Breast epithelium (tissue), 4 donors: Measurements from ENCODE around the gene PPARG. TPM values are rescaled to one million over a fixed set of nuclear protein-coding genes. Genes with fewer than 3 reads are reported as not detected.
"Not testable (repeated sequence)": the region's sequence is repeated elsewhere in the genome, so short reads cannot be mapped to it uniquely, and the experiment has no call there.

Source experiments
- DNase-seq, 2 donors: peaks; one replicate each; pipeline ENCODE4 v3.0.0-alpha.2; 2019; ENCODE audit warnings: low spot score in 2 of 2
- H3K27ac ChIP-seq, 2 donors: fragments of 200-600 bp; sonication (generic) in 1 of 2; one replicate each; pipeline ENCODE4 v1.5.1; 2016 to 2019; ENCODE audit warnings: mild to moderate bottlenecking in 1 of 2
- H3K27me3 ChIP-seq, 2 donors: fragments of 200-600 bp; sonication (generic) in 1 of 2; one replicate each; pipeline versions ENCODE4 v1.5.1 to v1.6.0; 2017 to 2019; ENCODE audit warnings: control low read depth in 1 of 2, mild to moderate bottlenecking in 1 of 2
- H3K36me3 ChIP-seq: fragments of 200-600 bp; one replicate; pipeline ENCODE4 v1.5.1; 2019
- H3K4me1 ChIP-seq, 2 donors: fragments of 200-600 bp; sonication (generic); one replicate each; pipeline ENCODE4 v1.5.1; 2016 to 2019; ENCODE audit warnings: control low read depth in 1 of 2
- H3K4me3 ChIP-seq, 3 donors: fragments of 200-600 bp; sonication (generic); 1 replicate in 2 of 3; 2 replicates in 1 of 3; pipeline ENCODE4 v1.5.1; 2016 to 2019; ENCODE audit warnings: mild to moderate bottlenecking in 3 of 3, moderate library complexity in 2 of 3
- H3K9me3 ChIP-seq, 2 donors: fragments of 200-600 bp; sonication (generic) in 1 of 2; one replicate each; pipeline ENCODE4 v1.5.1; 2016 to 2019; ENCODE audit warnings: control low read depth in 1 of 2
- POLR2A ChIP-seq: fragments of 450-650 bp; IDR thresholded peaks from one replicate; pipeline ENCODE4 v1.6.1; 2016; ENCODE audit warnings: antibody characterized with exemption, mild to moderate bottlenecking, moderate library complexity
- POLR2AphosphoS5 ChIP-seq, 3 donors: sonication (generic); formaldehyde crosslinking; IDR thresholded peaks; one replicate each; pipeline ENCODE4 v1.6.1; 2017; ENCODE audit warnings: antibody characterized with exemption in 3 of 3
- intact Hi-C: fragments of 100-400 bp; cut with DNase I; formaldehyde crosslinking; loops from one replicate; pipeline ENCODE4 v1.15.1; 2023; ENCODE audit warnings: low total_unique reads
- total RNA-seq, 3 donors: library from RNA; depleted of rRNA; stranded (reverse); fragments of >200 nt; gene quantifications; one replicate each; pipeline ENCODE4 v1.1.0, GENCODE V29; 2016
- TF ChIP-seq, protein P1 (sequence below), 3 donors: fragments of 450-650 bp; IDR thresholded peaks; one replicate each; pipeline ENCODE4 v1.5.1; 2016 to 2017; ENCODE audit warnings: antibody characterized with exemption in 3 of 3, mild to moderate bottlenecking in 3 of 3, moderate library complexity in 3 of 3

PPARG gene
- total RNA-seq, 3 donors from 2014 or later: 44.2 to 359 (median 96.0) TPM

DNA sequence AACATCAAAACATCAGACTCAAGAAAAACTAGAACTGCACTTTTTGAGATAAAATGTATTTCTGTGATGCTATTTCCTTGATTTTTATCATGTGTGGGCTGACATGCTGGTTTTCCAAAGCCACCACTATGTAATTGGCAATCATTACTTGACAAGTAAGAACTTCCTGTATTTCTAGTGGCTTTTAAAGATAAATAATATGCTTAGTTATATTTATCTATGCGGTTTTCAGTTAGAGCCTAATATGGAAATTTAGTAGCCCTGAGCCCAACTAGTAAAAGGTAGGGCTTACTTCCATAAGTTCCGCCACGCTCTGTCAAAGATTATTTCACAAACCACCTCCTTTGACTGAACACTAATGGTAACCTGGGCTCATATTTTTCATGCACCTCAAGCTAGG is 91.6 kb downstream of the PPARG start:
- Histone ChIP-seq H3K36me3 (no peaks in the 10 kb centered on the region), H3K9me3 (no peaks in the 10 kb centered on the region), H3K27me3 (no peaks in the 10 kb centered on the region), H3K27ac (no peak overlapping the region), H3K4me1 (no peaks in the 10 kb centered on the region), H3K4me3 (no peak overlapping the region)
- DNase-seq: no peak
- intact Hi-C loops: no loop called here
- TF ChIP-seq, protein P1, sequence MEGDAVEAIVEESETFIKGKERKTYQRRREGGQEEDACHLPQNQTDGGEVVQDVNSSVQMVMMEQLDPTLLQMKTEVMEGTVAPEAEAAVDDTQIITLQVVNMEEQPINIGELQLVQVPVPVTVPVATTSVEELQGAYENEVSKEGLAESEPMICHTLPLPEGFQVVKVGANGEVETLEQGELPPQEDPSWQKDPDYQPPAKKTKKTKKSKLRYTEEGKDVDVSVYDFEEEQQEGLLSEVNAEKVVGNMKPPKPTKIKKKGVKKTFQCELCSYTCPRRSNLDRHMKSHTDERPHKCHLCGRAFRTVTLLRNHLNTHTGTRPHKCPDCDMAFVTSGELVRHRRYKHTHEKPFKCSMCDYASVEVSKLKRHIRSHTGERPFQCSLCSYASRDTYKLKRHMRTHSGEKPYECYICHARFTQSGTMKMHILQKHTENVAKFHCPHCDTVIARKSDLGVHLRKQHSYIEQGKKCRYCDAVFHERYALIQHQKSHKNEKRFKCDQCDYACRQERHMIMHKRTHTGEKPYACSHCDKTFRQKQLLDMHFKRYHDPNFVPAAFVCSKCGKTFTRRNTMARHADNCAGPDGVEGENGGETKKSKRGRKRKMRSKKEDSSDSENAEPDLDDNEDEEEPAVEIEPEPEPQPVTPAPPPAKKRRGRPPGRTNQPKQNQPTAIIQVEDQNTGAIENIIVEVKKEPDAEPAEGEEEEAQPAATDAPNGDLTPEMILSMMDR (IDR thresholded peaks at IDR 0.05): no peak
- TF ChIP-seq POLR2AphosphoS5 (IDR thresholded peaks at IDR 0.05): no peak
- no peak for TF ChIP-seq POLR2A

DNA sequence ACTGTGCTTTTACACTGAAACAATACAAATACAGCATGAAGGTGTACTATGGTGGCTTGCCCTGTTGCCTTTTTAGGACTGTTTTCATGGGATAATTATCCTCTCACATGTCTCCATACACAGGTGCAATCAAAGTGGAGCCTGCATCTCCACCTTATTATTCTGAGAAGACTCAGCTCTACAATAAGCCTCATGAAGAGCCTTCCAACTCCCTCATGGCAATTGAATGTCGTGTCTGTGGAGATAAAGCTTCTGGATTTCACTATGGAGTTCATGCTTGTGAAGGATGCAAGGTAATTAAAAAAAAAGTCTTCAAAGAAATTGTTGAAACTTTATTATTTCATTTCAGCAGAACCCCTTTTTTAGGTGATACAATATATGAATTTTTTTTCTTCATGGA is 92.3 kb downstream of the PPARG start:
- H3K9me3 ChIP-seq: no peaks in the 10 kb centered on the region
- H3K4me1 ChIP-seq: no peaks in the 10 kb centered on the region
- H3K27ac ChIP-seq: no peak overlapping the region
- H3K4me3 ChIP-seq: no peak overlapping the region
- H3K36me3 ChIP-seq: no peaks in the 10 kb centered on the region
- no peaks in the 10 kb centered on the region for H3K27me3 ChIP-seq
- intact Hi-C loops: no loop called here
- no peak for TF ChIP-seq POLR2A
- no peak for DNase-seq

DNA sequence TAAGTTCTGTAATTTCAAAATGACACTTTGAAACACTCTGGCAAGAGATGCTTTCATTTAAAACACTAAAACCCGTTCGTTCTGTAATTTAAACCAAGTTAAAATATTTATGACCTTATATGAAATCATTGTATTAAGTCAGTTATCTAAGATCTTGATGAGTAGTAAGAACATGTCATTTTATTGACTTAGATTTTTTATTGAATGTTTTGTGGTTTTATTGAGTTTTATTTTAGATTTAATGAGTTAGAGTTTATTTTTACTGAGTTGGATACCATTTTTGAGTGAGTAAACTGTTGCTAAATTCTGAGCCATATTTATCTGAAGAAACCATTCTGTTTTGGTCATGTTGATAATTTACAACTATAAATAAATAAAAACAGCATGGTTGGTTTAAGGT is 94.3 kb downstream of the PPARG start:
- TF ChIP-seq, protein P1 (IDR thresholded peaks at IDR 0.05): no peak
- Histone ChIP-seq H3K4me3 (no peak overlapping the region), H3K4me1 (no peaks in the 10 kb centered on the region), H3K36me3 (no peaks in the 10 kb centered on the region), H3K27ac (no peak overlapping the region), H3K9me3 (no peaks in the 10 kb centered on the region), H3K27me3 (no peaks in the 10 kb centered on the region)
- DNase-seq: no peak
- intact Hi-C loops: loop anchor here (1.0 kb wide), 1 partner anchor 8 kb away; no protein-coding TSS in a partner anchor

DNA sequence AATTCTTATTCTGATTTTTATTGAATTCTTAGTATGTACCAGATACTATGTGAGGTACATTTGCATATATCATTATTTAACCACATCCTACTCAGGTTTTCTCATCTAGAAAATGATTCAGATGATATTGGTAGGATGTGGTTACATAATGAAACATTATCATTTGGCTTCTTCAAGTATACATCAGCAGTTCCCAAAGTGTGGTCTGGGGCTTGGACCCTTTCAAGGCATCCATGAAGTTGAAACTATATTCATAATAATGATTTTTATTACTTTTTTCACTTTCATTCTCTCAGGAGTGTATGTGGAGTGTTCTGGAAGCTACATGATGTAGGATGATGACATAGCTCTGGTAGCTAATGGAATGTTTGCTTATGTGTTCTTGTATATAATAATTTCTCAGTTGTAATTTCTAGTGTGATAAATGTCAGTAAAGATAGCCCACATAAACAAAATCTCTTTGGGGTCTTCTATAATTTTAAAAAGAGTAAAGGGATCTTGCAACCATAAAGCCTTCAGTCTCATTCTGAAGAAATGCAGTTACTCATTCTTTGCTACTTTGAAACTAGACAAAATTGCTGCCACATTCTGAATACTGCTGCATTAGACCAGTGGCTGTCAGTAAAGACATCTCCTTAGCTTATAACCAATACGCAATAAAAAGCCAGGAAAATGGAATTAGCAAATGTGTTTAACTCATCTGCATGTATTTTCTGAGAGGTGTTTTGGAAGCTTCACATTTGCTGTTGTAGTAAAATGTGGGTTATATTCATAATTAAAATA is 95.8 kb downstream of the PPARG start:
- DNase-seq: no peak
- Histone ChIP-seq H3K9me3 (no peaks in the 10 kb centered on the region), H3K27me3 (no peaks in the 10 kb centered on the region), H3K27ac (no peak overlapping the region), H3K4me1 (no peaks in the 10 kb centered on the region), H3K36me3 (no peaks in the 10 kb centered on the region), H3K4me3 (no peak overlapping the region)
- TF ChIP-seq POLR2A: no peak
- TF ChIP-seq POLR2AphosphoS5 (IDR thresholded peaks at IDR 0.05): no peak
- TF ChIP-seq, protein P1 (IDR thresholded peaks at IDR 0.05): no peak
- intact Hi-C loops: no loop called here

DNA sequence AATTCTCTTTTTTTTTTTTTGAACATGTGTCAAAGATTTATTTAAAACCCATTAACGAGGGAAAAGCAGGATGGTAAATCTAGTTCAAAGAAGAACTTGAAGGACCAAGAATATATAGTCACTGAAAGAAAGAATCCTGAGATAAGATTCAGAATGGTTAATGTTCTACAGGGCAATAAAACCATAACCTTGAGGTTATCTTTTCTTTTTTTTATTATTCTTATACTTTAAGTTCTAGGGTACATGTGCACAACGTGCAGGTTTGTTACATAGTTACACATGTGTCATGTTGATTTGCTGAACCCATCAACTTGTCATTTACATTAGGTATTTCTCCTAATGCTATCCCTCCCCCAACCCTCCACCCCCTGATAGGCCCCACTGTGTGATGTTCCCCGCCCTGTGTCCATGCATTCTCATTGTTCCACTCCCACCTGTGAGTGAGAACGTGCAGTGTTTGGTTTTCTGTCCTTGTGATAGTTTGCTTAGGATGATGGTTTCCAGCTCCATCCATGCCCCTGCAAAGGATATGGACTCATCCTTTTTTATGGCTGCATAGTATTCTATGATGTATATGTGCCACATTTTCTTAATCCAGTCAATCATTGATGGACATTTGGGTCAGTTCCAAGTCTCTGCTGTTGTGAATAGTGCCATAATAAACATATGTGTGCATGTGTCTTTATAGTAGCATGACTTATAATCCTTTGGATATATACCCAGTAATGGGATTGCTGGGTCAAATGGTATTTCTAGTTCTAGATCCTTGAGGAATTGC is 97.8 kb downstream of the PPARG start:
- H3K36me3 ChIP-seq, DNase-seq, H3K27ac ChIP-seq, H3K9me3 ChIP-seq, H3K27me3 ChIP-seq, H3K4me3 ChIP-seq, H3K4me1 ChIP-seq, intact Hi-C loops: not testable (repeated sequence)

DNA sequence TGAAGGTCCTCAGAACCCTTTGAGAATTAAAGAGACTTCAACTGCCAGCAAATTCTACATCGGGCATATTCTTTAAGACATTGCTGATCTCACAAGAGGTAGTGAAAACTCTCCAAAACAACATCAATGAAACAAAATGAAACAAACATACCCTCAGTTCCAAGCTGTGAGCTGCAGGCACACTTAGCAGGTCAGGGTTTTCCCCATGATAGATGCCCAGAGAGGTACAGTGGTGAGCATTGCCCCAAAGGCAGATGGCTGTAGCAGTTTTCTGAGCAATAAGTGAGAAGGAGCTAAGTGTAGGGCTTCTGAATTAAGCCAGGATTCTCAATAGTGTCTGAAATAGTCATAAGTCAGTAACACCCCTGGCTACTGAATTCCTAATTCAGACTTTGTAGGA is 99.3 kb downstream of the PPARG start:
- TF ChIP-seq POLR2AphosphoS5 (IDR thresholded peaks at IDR 0.05) (no peak), POLR2A (no peak)
- TF ChIP-seq, protein P1 (IDR thresholded peaks at IDR 0.05): no peak
- Histone ChIP-seq H3K9me3 (no peaks in the 10 kb centered on the region), H3K4me3 (no peak overlapping the region), H3K4me1 (no peaks in the 10 kb centered on the region), H3K27me3 (no peaks in the 10 kb centered on the region), H3K27ac (no peak overlapping the region), H3K36me3 (no peaks in the 10 kb centered on the region)
- intact Hi-C loops: no loop called here
- DNase-seq: no peak
